Kidney epithelial cell (primary cell): Measurements from ENCODE around the gene ZBTB12. TPM values are rescaled to one million over a fixed set of nuclear protein-coding genes. Genes with fewer than 3 reads are reported as not detected.
"Not testable (repeated sequence)": the region's sequence is repeated elsewhere in the genome, so short reads cannot be mapped to it uniquely, and the experiment has no call there.

ENCODE experiments used
- DNase-seq: peaks from one replicate; pipeline ENCODE4 v3.0.0-alpha.2; 2010; ENCODE audit warnings: low read depth
- H3K27me3 ChIP-seq: 2 replicates; pipeline ENCODE4 v1.6.0; 2011; ENCODE audit warnings: low read length; ENCODE audit not compliant: control insufficient read depth, insufficient read depth
- H3K36me3 ChIP-seq: 2 replicates; pipeline ENCODE4 v1.5.1; 2011; ENCODE audit warnings: low read length; ENCODE audit not compliant: control insufficient read depth, insufficient read depth
- H3K4me3 ChIP-seq: 2 replicates; pipeline ENCODE4 v1.5.1; 2011; ENCODE audit warnings: low read depth, mild to moderate bottlenecking, control low read depth, low read length
- CTCF ChIP-seq: IDR thresholded peaks from 2 replicates; pipeline ENCODE4 v1.5.1; 2011; ENCODE audit warnings: mild to moderate bottlenecking, moderate library complexity, low read length, control low read depth, inconsistent platforms; ENCODE audit not compliant: insufficient read depth, poor library complexity, severe bottlenecking
- total RNA-seq: library from RNA; depleted of rRNA; stranded (reverse); fragments of >200 nt; gene quantifications from 2 replicates; pipeline ENCODE4 v1.2.3, GENCODE V29; 2015

The ZBTB12 gene
- total RNA-seq, 1 donor from 2014 or later: 3.0 TPM

GRCh38 chr6:31874084-31874670 is 27.7 kb downstream of the ZBTB12 start:
- no peak overlapping the region for H3K4me3 ChIP-seq
- no peak for TF ChIP-seq CTCF
- DNase-seq: no peak
- no peaks in the 10 kb centered on the region for H3K27me3 ChIP-seq
- H3K36me3 ChIP-seq: no peaks in the 10 kb centered on the region

- no peaks in the 10 kb centered on the region for H3K36me3 ChIP-seq
- DNase-seq: no peak
- TF ChIP-seq CTCF: no peak
- no peaks in the 10 kb centered on the region for H3K27me3 ChIP-seq
- no peak overlapping the region for H3K4me3 ChIP-seq
These were observed 30.7 kb downstream of the ZBTB12 start for GRCh38 chr6:31871046-31871659.

GRCh38 chr6:31870385-31870921 is 31.4 kb downstream of the ZBTB12 start:
- Histone ChIP-seq H3K4me3 (no peak overlapping the region), H3K36me3 (no peaks in the 10 kb centered on the region), H3K27me3 (no peaks in the 10 kb centered on the region)
- DNase-seq: no peak
- TF ChIP-seq CTCF: no peak

GRCh38 chr6:31869343-31869742 is 32.5 kb downstream of the ZBTB12 start:
- Histone ChIP-seq H3K36me3 (no peaks in the 10 kb centered on the region), H3K4me3 (no peak overlapping the region), H3K27me3 (no peaks in the 10 kb centered on the region)
- DNase-seq: no peak
- no peak for TF ChIP-seq CTCF

- not testable (repeated sequence) for H3K4me3 ChIP-seq, H3K27me3 ChIP-seq, DNase-seq, H3K36me3 ChIP-seq
These were observed 33.3 kb downstream of the ZBTB12 start for GRCh38 chr6:31868658-31868971.

- H3K36me3 ChIP-seq: no peaks in the 10 kb centered on the region
- H3K4me3 ChIP-seq: no peak overlapping the region
- TF ChIP-seq CTCF: no peak
- DNase-seq: no peak
- H3K27me3 ChIP-seq: no peaks in the 10 kb centered on the region
These were observed 36.4 kb downstream of the ZBTB12 start for GRCh38 chr6:31865205-31866118.
